ENCODE data around the gene MICAL3.
"Not testable (repeated sequence)": the region's sequence is repeated elsewhere in the genome, so short reads cannot be mapped to it uniquely, and the experiment has no call there.

The MICAL3 gene

DNA sequence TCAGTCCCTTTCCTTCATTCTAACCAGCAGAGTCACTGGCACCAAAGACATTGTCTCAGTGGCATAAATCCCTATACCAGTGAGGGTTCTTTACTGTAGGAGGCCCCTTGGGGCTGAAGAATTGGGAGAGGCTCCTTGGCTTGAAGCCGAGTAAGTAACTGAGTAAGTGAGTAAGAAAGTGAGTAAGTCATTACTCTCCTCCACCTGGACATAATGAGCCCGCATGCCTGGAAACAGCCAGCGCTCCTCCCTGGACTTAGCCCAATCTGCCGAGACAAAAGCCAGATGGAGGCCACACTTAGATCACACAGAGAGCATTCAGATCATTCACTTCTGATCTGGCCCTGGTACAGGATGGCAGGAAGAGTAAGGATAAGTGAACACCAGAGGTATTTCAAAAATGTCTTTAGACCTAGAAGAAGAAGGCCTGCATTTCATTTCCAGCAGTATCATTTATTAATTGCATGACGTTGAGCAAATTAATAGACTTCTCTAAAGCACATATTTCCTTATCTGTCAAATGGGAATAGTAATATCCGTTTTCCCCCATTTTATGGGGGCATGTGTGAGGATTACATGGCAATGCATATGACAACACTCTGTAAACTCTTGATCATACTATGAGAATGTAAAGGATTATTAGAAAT is 8.2 kb upstream of the MICAL3 start:
- peak; percentile 90 for DNase-seq (ENCODE audit: low spot score)

DNA sequence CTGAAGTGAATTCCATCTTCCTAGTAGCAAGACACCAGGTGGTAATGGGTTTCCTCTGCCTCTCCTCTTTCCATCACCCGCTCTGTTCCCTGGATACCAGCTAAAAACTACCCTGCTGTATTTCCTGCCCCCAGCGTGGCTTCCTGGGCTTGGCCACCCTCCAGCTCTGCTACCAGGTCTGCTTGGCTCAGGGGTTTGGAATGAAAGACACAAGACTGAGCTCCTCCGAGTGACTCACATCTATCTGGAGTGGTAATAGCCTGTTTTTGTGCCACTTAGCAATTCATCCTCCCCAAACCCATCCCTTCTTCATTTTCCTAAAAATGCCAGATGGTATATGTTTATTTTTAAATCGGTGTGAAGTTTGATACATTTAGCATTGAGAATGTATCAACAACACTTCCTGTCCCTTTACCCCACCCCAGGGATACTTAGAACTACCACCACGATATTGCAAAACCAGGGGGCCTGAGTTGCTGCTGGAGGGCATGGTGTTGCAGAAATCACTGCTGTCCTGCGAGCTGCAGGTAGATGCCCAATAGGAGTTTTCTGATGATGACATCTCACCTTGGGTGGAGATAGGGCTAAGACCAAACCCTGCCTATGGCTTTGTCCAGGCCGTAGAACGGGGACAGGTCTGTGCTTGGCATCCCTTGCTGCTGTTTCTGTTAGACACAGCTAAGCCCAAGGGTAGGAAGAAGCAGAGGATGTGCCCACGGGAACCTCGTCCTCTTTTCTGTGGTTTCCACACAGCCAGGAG is 7.5 kb upstream of the MICAL3 start:
- peak; percentile 22 for DNase-seq (ENCODE audit: low spot score)

DNA sequence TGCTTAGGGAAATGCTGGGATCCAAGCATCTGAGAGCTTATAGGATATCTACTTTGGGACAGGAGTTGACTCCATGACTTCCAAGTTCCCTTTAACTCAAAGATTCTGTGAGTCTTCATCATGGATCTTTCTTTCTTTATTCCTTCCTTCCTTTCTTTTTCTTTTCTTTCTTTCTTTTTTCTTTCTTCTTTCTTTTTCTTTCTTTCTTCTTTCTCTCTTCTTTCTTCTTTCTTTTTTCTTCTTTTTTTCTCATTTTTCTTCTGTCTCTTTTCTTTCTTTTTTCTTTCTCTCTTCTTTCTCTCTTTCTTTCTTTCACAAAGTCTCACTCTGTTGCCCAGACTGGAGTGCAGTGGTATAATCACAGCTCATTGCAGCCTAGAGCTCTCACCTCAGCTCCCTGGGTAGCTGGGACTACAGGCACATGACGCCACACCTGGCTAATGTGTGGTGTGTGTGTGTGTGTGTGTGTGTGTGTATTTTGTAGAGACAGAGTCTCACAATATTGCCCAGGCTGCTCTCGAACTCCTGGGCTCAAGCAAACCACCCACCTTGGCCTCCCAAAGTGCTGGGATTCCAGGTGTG is 5.4 kb upstream of the MICAL3 start:
- DNase-seq (ENCODE audit: low spot score) = no peak

DNA sequence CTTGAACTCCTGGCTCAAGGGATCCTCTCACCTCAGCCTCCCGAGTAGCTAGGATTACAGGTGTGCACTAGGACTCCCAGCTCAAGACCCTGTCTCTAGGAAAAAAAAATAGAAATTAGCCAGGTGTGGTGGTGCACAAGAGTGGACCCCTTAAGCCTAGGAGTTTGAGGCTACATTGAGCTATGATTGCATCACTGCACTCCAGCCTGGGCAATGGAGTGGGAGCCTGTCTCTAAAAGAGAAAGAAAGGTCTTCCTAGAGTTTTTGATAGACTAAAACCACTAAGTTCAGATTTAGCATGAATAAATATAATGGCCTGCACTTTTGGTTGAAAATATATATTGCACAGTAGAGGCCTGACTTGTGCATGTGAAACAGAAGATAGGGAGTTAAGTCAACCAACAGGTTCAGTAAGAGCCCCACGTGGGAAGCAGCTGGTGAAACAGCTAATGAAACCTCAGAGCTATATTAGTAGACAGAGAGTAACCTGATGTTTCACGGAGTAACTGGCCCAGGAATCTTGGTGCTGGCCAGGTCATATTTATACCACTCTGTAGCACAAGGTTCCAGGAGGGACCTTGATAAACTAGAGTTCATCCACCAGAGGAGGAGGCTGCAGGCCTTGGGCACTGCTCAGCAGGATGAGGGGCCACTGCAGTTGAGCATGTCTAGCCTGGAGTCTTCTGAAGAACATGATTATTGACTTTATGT is 4.6 kb upstream of the MICAL3 start:
- no peak for DNase-seq (ENCODE audit: low spot score)

DNA sequence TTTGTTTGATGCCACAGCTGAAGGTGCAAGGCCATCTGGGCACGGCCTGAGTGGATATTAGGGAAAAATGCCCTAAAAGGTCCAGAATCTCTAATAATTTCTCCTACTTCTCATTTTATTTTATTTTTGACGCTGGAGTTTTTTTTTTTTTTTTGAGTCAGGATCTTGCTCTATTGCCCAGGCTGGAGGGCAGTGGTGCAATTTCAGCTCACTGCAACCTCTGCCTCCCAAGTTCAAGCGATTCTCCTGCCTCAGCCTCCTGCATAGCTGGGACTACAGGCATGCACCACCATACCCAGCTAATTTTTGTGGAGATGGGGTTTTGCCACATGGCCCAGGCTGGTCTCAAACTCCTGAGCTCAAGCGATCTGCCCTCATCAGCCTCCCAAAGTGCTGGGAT is 1.5 kb upstream of the MICAL3 start:
- not testable (repeated sequence) for DNase-seq (ENCODE audit: low spot score)

DNA sequence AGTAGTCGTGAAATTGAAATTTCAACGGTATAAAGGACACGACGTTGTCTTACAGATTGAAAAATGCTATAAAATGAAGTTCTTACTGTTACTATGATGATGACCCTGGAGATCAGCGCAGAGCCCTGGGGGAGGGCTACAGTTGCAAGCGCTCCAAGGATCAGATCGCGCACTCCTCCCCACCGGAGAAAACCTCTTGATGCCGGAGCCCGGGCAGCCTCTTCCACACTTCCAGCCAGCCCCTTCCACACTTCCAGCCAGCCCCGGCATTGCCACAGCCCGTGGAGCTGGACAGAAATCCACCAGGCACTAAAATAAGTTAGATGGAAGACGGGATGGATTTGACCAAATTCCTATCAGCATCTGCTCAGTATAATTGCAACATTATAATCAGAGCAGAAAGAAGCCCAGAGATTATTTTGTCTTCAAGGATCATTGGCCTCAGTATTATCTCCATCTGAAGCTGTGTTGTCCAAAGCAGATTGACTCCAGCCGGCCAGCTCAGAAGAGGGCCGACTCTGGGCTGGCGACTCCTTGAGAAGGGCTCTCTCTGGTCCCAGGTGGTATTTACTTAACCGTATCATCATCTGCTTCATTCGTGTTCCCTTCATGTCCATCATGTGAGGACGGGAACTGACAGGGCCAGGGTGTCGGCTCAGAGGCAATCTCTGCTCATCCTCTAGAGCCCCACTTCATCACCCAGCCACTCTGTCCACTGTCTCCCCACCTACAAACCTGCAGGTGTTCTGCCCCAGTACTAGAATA is 777 bp upstream of the MICAL3 start:
- peak; percentile 27 for DNase-seq (ENCODE audit: low spot score)

DNA sequence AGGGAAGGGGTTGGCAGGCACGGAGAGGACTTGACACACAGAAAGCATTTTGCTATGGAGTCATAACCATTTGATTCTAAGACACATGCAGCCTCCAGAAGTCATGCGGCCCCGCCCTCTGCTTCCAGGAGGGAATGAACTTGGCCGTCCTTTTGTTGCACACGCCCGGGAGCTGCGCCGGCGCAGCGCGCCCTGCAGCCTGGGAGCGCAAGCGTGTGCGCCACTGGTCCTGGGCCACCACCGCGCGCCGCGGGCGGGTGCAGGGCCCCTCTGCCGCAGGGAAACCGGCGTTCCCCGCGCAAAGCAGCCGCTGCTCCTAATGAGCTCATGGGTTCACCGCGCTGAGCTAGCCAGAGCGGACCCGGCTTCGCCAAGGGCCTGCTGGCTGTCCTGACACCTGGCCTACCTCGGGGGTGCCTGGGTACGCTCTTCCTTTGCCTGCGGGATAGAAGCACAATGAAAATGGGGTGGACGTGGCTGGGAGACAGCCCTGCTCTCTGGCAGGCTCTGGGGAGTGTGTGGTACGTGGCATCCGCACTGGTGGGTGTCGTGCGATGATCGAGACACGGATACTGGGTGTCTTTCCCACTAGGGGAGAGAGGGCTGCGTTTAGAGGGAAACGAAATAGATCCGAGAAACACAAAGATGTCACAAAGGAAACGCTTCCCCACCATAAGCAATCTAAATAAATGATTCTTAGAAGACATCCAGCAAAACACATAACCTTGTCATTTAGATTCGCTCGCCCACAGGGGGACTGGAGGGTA is 669 bp downstream of the MICAL3 start:
- peak; percentile 78 for DNase-seq (ENCODE audit: low spot score)

DNA sequence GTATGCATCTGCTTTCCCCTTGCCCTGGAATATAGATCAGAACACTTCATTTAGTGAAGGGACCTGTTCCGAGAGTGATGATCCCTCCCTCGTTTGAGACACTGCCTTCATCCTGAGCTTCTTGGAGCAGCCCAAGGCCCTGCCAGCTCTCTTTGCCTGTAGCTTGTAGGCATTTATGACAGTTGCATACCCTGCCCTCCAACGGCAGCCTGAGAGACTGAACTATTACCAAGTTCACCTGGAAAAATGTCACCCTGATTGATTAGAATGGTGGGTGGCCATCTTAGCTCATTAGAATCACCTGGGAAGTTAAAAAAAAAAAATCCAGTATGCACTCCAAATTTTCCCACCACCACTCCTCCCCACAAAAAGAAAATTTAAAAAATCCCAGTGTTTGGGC is 1.5 kb downstream of the MICAL3 start:
- no peak for DNase-seq (ENCODE audit: low spot score)

DNA sequence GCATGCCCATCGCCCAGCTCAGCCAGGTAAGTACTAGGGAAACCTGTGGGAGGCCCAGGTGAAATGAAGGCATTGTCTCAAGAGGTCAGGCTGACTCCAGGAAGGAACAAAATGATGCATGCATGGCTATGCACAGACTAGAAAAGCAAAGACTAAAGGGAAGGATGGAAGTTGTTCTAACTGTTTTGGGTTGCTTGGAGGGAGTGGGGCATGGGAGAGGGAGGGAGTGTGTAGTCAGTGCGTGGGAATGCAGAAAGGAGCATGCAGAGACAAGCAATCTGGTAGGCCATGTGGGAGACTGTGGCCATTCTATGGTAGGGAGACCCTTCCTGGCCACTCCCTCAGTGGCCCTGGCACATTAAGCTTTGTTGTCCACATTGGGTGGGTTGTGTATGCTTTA is 2.9 kb downstream of the MICAL3 start:
- no peak for DNase-seq (ENCODE audit: low spot score)

DNA sequence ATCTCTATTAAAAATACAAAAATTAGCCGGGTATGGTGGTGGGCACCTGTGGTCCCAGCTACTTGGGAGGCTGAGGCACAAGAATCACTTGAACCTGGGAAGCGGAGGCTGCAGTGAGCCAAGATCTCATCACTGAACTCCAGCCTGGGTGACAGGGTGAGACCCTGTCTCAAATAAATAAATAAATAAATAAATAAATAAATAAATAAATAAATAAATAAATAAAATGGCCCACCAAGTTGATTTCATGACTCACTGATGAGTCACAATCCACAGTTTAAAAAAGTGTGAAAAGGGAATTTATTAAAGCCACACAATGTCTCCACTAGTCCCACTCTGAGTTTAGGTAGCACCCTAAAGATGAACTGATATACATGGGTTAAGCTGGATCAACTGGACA is 3.6 kb downstream of the MICAL3 start:
- not testable (repeated sequence) for DNase-seq (ENCODE audit: low spot score)

DNA sequence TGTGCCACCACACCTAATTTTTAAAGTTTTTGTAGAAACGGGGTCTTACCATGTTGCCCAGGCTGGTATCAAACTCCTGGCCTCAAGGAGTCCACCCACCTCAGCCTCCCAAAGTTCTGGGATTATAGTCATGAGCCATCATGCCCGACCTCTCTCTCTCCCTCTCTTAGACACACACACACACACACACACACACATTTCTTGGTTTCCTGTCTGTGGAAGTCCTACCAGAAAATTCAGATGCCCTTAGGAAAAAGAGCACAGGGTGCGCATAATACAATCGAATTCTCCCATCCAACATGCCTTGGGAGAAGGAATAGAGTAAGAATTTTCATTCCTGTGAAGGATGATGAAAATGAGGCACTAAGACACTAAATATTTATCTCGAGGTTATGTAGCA is 10.4 kb downstream of the MICAL3 start:
- DNase-seq (ENCODE audit: low spot score) = no peak

DNA sequence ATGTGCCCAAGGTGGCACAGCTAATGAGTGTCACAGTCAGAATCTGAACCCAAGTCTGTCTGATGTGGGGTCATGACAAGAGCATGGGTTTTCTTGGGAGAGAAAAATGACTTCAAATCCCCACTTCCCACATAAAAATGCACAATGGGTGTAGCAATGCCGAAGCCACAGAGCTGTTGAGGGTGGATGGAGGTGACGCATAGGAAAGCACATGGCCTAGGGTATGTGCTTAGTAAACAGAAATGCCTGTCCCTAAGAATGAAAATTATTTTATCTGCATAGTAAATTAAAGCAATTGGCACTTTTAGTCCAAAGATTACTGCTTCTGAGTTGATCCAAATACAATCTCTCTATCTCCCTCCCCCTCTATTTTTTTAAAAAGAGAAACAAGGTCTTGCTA is 10.9 kb downstream of the MICAL3 start:
- DNase-seq (ENCODE audit: low spot score) = no peak

DNA sequence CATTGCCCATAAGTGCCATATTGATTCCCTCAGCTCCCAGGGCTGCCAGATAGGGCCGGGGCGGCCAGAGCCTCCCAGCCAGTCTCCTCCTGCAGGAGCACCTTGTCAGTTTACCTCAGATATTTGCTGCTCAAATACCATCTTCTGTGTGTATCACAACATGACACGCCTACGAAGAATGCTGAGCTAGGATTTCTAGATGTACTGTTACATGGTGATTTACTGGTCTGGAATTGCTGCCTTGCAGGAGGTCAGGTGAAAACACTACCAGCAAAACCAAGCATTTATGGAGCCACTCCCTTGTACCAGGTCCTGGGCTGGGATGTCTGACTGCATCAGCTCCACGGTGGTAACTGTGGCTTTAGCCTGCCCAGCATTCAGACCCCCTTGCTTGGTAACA is 11.8 kb downstream of the MICAL3 start:
- DNase-seq (ENCODE audit: low spot score) = no peak

DNA sequence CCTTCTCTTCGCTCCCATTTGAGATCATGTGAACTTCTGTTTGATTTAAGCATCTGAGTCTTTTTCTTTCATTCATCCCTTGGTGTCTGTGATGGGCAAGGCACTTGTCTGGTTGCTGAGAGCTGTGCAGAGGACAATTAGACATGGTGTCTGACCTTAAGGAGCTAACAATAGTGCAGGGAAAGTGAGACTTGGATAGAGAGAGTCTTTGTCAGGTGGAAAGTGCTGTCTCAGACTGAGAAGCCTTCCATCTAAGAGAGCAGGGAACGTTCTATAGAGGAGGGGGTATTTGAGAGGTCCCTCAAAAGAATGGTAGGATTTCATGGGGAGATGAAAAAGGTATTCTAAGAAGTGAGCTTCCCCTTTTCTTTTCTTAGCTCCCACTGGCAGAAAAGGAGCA is 14.1 kb downstream of the MICAL3 start:
- DNase-seq (ENCODE audit: low spot score) = no peak

DNA sequence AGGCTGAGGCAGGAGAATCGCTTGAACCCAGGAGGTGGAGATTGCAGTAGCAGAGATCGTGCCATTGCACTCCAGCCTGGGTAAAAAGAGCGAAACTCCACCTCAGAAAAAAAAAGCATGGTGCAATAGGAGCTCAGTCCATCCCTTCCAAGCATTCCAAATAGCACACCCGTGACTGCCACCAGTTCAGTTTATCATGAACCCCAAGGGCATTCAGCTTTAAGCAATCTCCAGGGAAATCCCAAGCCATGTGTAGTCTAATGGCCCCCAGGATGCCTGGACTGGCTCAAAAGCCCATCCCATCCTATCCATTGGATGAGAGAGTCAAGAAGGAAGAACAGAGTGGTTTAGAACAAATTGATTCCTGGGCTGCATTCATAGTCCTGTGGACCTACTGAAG is 16.2 kb downstream of the MICAL3 start:
- DNase-seq (ENCODE audit: low spot score) = no peak

DNA sequence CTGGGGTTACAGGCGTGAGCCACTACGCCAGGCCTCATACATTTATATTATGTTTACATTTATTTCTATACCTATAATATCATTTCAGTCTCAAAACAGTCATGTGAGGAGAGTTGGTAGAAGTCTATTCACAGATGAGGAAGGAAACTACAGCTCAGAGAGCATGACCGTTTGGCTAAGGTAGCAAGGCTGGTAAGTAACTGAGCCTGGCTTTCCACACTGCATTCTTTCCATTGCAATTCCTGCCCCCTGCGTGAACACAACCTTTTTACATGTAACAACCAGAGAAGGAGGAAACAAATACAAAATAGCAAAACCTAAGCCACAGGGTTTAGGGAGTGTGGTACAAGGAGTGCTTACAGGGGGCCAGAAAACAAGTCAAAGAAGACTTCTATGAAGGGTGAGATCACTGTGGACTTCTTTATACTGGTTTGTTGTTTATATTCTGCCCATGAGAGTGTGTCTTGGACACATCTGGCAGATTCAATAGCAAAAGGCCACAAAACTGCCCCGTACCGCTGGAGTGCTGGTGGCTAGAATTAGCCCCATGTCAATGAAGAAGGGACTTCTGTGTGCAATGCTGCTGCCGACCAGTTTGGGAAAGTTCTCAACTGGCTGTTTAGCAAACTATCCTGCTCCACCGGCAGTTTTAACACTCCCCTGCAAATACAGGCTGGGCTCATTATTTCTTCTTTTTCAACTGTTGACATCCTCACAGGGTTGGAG is 19.0 kb downstream of the MICAL3 start:
- no peak for DNase-seq (ENCODE audit: low spot score)

DNA sequence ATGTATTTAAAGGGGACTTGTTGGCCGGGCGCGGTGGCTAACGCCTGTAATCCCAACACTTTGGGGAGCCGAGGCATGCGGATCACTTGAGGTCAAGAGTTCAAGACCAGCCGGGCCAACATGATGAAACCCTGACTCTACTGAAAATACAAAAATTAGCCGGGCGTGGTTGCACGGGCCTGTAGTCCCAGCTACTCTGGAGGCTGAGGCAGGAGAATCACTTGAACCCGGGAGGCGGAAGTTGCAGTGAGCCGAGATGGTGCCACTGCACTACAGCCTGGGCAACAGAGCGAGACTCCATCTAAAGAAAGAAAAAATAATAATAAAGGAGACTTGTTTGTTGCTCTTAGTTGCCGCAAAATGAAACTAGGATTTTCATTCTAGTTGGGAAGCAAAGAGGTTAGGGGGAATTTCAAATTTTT is 22.5 kb downstream of the MICAL3 start:
- DNase-seq (ENCODE audit: low spot score) = not testable (repeated sequence)

DNA sequence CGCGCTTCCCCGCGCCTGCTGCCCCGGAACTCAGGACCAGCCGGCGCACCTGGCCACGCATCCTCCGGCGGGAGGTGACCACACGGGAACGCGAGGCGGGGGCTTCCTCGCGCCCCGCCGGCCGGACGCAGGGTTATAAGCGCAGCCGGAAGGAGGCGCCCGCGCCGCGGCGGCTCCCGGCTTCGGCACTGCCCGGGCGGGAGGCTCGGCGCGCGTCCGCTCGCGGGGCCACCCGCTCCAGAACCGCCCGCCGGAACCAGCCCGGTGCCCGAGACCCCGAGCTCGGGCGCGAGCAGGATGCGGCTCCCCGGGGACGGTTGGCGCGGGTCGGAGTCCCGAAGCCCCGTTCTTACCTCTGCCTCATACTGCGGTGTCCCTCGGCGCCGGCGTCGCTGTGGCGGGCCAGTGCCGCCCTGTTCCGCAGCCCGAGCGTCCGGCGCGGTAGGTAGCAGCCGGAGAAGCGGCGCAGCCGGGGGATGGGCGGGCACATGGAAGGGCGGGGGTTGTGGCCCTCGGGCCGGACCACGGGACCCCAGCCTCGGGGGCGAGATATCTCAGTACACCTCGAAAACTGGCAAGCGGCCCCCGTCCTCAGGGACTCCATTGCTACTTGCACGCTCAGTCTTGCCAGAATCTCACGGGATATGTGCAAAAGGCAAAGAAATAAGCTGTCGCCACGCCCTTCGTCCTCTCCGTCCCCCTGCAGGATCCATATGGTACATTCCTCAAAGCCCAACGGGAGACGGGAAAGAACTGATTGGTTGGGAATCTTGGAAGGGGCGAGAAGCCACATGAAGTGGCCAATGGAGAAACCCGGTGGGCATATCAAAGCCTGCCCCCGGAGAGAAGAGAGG is 23.1 kb downstream of the MICAL3 start:
- DNase-seq (ENCODE audit: low spot score) = peak; percentile 99

DNA sequence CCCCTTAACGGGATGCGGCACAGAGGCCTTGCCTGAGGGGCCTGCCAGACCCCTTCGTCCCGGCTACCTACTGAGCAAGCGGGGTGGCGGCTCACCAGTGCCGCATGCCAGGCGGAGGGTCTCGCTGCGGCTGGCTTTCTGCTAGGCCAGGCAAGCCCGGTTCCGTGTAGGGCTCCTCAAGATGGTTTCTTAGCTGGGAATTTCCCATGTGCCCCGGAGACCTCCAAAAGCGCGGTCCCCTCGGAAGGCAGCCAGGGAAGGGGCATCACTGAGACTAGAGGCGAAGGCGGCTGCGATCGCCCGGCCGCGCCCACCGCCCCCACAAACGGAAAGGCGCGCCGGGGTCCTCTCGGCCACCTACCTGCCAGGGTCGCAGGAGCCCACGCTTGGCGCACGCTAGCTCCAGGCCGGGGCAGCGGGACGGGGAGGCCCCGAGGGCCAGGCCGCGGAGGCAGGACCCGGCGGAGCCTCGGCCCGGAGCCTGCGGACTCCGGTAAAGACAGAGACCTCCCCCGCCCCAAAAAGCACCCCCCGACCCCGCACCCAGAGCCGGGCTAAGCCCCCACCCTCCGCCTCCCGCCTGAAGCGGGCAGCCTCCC is 23.8 kb downstream of the MICAL3 start:
- DNase-seq (ENCODE audit: low spot score) = peak; percentile 28

All from cerebellar cortex (tissue), 1 donor.